Activated B cell treated with CpG ODN at 0.5 μM for 24 hours (primary cell): ENCODE data around the gene GPR55. TPM values are rescaled to one million over a fixed set of nuclear protein-coding genes. Genes with fewer than 3 reads are reported as not detected.

Experiments
- ATAC-seq: fragments of 200-7000 bp; cut with Tn5 transposase; one replicate; pipeline ENCODE4 v1.10.0; 2021; ENCODE audit warnings: low read depth, mild to moderate bottlenecking, moderate library complexity
- CTCF ChIA-PET: fragments of 350-600 bp; sonication (Branson Sonifier 250); formaldehyde crosslinking; loops from one replicate; lab custom pipeline; 2021; ENCODE audit warnings: antibody characterized with exemption; lab: Charles Lee
- POLR2A ChIA-PET: fragments of 350-600 bp; sonication (Branson Sonifier 250); formaldehyde crosslinking; loops from one replicate; lab custom pipeline; 2021; ENCODE audit warnings: antibody characterized with exemption; lab: Charles Lee
- DNase-seq: peaks from one replicate; pipeline ENCODE4 v3.0.0; 2022
- H3K27ac Mint-ChIP-seq: one replicate; pipeline ENCODE4 v1.8.0; 2020; ENCODE audit warnings: mixed read lengths
- H3K27me3 Mint-ChIP-seq: one replicate; pipeline ENCODE4 v1.8.0; 2021; ENCODE audit warnings: mixed read lengths
- H3K36me3 Mint-ChIP-seq: one replicate; pipeline ENCODE4 v1.8.0; 2021; ENCODE audit warnings: low read depth, mixed read lengths
- H3K4me1 Mint-ChIP-seq: one replicate; pipeline ENCODE4 v1.8.0; 2021; ENCODE audit warnings: mixed read lengths
- H3K4me3 Mint-ChIP-seq: one replicate; pipeline ENCODE4 v1.8.0; 2020; ENCODE audit warnings: mild to moderate bottlenecking, mixed read lengths
- H3K9me3 Mint-ChIP-seq: one replicate; pipeline ENCODE4 v1.8.0; 2020; ENCODE audit warnings: mixed read lengths
- CTCF ChIP-seq: fragments of 200-600 bp; IDR thresholded peaks from one replicate; pipeline ENCODE4 v1.8.0; 2022; ENCODE audit warnings: antibody characterized with exemption, mild to moderate bottlenecking
- intact Hi-C: fragments of 100-400 bp; cut with micrococcal nuclease; formaldehyde crosslinking; loops from one replicate; pipeline ENCODE4 v1.15.1; 2024
- total RNA-seq: library from RNA; stranded (reverse); gene quantifications from 2 replicates; pipeline ENCODE4 v1.2.3, GENCODE V29; 2022

Gene GPR55
- total RNA-seq, 1 donor from 2014 or later = 6.3 TPM

- TF ChIP-seq CTCF = no peak
- DNase-seq (no peak), ATAC-seq (no peak)
- H3K4me1 Mint-ChIP-seq = peaks cover 11% of the 10 kb centered on the region
- intact Hi-C loops = no loop called here
- peaks cover 23% of the 10 kb centered on the region for H3K27me3 Mint-ChIP-seq
- no peak overlapping the region for H3K4me3 Mint-ChIP-seq
- no peaks in the 10 kb centered on the region for H3K36me3 Mint-ChIP-seq
- POLR2A ChIA-PET = no interaction called here
- no peaks in the 10 kb centered on the region for H3K9me3 Mint-ChIP-seq
- CTCF ChIA-PET = no interaction called here
- no peak overlapping the region for H3K27ac Mint-ChIP-seq
Observed at GRCh38 chr2:230960026-230960425, 35.0 kb upstream of the GPR55 start.

GRCh38 chr2:230958820-230959756, 34.0 kb upstream of the GPR55 start:
- Mint-ChIP-seq H3K4me3 (no peak overlapping the region), H3K36me3 (no peaks in the 10 kb centered on the region), H3K27me3 (peaks cover 30% of the 10 kb centered on the region), H3K27ac (no peak overlapping the region), H3K4me1 (peaks cover 13% of the 10 kb centered on the region), H3K9me3 (no peaks in the 10 kb centered on the region)
- intact Hi-C loops = no loop called here
- ATAC-seq (no peak), DNase-seq (no peak)
- no peak for TF ChIP-seq CTCF
- CTCF ChIA-PET = no interaction called here
- POLR2A ChIA-PET = no interaction called here

DNA sequence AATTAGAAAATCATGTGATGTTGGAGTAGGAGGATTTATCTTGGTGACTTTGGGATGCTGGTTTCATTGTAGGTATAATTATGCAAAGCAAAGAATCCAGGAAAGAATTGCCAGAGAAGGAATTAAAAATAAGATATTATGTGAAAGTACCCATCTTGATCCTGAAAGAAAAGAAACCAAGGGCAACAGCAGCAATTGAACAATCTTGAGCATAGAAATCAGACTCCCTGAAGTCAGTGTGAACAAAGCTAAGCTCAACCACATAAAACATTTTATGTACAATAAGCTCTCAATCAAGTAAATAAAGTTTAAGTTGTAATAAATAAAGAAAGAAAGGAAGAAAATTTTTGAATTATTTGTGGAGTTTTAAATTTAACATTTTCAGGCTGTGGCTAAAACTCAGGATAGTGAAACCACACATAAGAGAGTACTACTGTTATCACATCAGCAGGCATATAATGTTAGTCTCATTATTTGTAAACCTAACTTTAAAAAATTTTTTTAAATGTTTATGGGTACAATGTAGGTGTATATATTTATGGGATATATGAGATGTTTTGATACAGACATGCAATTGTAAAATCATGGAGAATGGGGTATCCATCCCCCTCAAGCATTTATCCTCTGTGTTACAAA, 32.8 kb upstream of the GPR55 start:
- peaks cover 18% of the 10 kb centered on the region for H3K4me1 Mint-ChIP-seq
- no peak overlapping the region for H3K27ac Mint-ChIP-seq
- H3K4me3 Mint-ChIP-seq = peak overlapping the region; percentile 68
- intact Hi-C loops = loop anchor here (1.0 to 2.0 kb wide), 3 partner anchors 15 to 27 kb away; no protein-coding TSS in a partner anchor
- H3K27me3 Mint-ChIP-seq = peaks cover 32% of the 10 kb centered on the region
- DNase-seq (no peak), ATAC-seq (no peak)
- no peak for TF ChIP-seq CTCF
- no peaks in the 10 kb centered on the region for H3K36me3 Mint-ChIP-seq
- POLR2A ChIA-PET = interaction anchor here (1.0 to 2.3 kb wide), 3 partner anchors 17 to 32 kb away, joined by 3 to 19 read pairs (median 5); partner anchors contain the start of gene GPR55
- CTCF ChIA-PET = no interaction called here
- no peaks in the 10 kb centered on the region for H3K9me3 Mint-ChIP-seq

- no peaks in the 10 kb centered on the region for H3K9me3 Mint-ChIP-seq
- no peak for DNase-seq
- peaks cover 29% of the 10 kb centered on the region for H3K27me3 Mint-ChIP-seq
- POLR2A ChIA-PET = interaction anchor here (1.0 to 2.3 kb wide), 3 partner anchors 18 to 32 kb away, joined by 3 to 19 read pairs (median 5); partner anchors contain the start of gene GPR55
- no peak for TF ChIP-seq CTCF
- H3K36me3 Mint-ChIP-seq = no peaks in the 10 kb centered on the region
- peaks cover 18% of the 10 kb centered on the region for H3K4me1 Mint-ChIP-seq
- H3K4me3 Mint-ChIP-seq = peak overlapping the region; percentile 87
- CTCF ChIA-PET = no interaction called here
- intact Hi-C loops = loop anchor here (1.0 to 2.0 kb wide), 3 partner anchors 14 to 28 kb away; no protein-coding TSS in a partner anchor
- H3K27ac Mint-ChIP-seq = peak overlapping the region; percentile 80
- peak; percentile 83 for ATAC-seq
Observed at GRCh38 chr2:230956827-230957755, 32.0 kb upstream of the GPR55 start.
